Activated T-cell treated with anti-CD3 and anti-CD28 coated beads for 1 hour (primary cell): ENCODE measurements around the gene LRPPRC.
"Not testable (repeated sequence)": the region's sequence is repeated elsewhere in the genome, so short reads cannot be mapped to it uniquely, and the experiment has no call there.

Experiments used
- DNase-seq: peaks from one replicate; pipeline ENCODE4 v3.0.0-alpha.2; 2020; ENCODE audit warnings: low read depth

Gene LRPPRC

GRCh38 chr2:43977677-43978375, 18.0 kb downstream of the LRPPRC start:
- no peak for DNase-seq

DNA sequence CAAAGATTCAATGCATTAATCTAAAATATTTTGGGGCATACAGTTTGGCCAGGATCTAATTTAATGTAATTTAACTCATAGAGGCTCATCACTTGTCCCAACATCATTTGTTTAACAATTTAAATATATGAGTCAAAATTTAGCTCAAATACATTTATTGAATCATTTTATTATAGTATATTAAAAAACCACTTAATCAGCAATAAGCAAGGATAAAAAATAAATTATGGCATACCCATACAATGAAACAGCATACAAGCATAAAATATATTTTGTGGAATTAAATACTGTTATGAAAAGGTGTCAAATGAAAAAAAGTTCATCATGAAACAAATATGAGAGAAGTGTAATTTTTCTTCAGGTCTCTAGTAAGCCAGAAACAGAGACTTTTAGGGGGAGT, 34.9 kb downstream of the LRPPRC start:
- DNase-seq: no peak

DNA sequence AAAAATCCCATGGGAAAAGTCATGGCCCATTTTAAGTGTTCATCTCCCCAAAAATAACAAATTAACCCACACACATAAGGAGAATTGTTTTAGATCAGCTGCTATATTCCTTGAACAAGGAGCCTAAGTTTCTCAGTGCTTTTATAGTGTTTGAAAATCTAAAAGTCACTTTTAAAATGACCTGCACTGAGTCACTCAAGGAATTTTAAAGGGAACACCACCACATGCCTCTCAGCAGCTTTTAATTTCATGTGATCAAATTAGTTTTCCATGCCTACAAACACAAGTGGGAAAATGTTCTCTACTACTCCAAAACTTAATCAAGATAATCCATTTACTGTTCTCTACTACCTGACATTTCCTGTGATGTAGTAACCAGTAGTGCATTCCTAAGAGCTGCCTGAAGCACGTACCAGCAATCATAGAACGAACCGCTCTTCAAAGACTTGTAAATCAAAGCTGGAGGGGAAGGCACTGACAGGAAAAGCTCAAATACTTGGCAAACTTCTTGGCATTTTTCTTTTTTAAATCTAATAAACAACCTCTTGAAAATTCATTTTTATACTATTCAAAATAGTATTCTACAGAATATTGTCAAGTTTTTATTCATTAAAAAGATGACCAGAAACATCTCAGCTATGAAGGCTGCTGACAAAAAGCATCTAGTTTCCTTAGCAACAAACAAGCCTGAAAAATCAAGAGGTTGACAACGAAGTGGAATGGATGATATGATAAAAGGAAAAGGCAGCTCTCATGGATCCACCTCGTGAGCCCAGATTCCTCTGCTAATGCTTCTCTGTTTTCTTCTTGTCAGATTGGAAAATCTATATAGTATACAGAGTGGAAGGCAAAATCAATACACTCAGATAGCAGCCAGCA, 37.2 kb downstream of the LRPPRC start:
- DNase-seq: no peak

DNA sequence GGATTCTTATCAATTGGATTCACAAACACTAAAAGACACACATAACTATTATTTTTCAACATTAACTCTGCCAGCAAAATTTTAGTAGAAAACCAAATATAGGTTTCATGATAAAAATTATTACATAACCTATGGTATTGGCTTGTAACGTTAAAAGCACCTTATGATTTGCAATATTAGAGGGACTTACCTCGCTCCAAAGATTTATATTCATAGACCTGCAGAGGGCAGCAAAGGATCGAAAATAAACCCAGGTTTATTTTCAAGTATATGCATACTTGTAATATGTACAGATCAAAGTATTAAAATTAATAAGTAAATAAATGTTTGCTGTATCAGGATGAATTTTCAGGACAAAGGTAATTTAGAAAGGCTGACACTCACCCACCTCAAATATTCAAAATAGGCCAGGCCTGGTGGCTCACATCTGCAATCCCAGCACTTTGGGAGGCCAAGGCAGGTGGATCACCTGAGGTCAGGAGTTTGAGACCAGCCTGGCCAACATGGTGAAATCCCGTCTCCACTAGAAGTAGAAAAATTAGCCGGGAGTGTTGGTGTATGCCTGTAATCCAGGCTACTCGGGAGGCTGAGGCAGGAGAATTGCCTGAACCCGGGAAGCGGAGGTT, 45.3 kb downstream of the LRPPRC start:
- DNase-seq: no peak

DNA sequence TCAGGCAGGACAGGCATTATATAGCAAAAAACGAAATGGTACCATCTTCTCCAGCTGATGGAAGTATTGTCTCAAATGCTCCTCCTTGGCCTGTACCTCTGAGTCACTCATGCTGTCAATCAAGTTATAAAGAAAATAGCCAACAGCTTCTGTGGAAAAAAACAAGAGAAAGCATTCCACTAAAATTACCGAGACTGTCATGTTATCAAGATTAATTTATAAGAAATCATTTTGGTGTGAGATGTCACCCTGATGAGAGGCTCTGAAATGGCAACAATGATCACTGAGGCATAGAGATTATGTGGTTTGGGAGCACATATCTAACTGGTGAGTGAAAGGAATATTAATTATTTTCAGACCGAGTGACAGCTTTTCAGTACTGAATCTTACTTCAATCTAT, 47.4 kb downstream of the LRPPRC start:
- DNase-seq: no peak

- DNase-seq: no peak
These were observed 49.1 kb downstream of the LRPPRC start for GRCh38 chr2:43946685-43947084.

DNA sequence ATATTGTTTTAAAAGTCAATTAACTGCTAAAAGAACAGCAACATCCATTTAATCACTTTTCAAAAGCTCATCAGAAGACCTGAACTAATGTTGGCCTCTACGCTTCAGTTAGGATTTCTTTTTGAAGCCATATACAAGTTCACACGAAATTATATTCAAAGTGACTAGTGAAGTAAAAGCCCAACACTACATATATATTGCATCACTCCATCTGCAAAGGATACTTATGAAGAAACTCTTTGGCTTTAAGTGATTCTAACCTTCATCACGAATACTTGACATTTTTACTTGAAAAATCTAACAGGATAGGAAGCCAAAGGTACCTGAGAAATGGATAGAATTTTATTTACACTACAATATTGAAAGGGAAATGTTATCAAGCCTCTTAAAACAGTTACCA, 50.4 kb downstream of the LRPPRC start:
- DNase-seq: no peak

DNA sequence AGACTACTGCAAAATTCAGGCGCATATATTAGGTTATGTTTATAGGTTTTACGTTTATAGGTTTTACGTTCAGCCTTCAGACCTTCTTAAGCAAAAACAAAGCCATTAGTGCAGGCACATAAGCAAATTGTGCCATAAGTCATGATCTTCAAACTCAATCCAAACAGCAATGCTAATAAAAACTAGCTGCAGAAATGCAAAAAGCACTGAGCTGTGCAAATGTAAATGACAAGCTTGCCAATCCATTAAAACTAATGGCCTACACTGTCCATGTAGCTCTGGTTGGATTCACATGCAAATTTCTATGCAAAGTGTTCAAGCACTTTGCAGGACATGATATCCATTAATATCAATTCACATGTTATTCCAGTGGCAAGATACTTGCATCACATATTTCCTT, 50.9 kb downstream of the LRPPRC start:
- DNase-seq: no peak

DNA sequence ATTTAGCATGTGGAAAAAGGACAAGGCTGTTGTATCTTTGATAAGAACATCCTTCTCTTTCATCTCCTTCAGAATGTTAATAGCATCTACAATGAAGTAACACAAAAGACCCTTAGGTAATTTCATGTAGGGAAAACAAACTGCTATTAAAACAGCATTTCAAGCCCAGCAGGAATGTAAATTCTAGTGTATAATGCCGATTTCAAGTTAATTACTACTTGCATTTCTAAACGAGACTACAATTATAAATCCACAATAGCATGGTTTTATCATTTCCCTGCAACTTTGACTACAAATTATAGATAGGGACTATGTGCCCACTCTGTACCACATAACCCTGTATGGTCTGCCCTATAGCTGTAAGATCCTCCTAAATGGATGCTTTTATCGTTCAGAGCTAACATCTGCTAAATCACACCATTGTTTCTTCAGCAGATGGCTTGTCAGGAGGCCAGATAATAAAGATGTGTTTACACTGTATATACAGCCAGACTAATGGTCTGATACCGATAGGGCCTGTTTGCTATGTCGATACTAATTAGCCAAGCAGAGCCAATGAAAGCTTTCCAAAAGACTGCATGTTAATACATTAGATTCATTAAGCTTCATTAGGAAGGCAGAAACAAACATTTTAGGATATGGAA, 51.9 kb downstream of the LRPPRC start:
- no peak for DNase-seq

GRCh38 chr2:43943323-43943722, 52.5 kb downstream of the LRPPRC start:
- DNase-seq: no peak

GRCh38 chr2:43942881-43943280, 52.9 kb downstream of the LRPPRC start:
- DNase-seq: no peak

DNA sequence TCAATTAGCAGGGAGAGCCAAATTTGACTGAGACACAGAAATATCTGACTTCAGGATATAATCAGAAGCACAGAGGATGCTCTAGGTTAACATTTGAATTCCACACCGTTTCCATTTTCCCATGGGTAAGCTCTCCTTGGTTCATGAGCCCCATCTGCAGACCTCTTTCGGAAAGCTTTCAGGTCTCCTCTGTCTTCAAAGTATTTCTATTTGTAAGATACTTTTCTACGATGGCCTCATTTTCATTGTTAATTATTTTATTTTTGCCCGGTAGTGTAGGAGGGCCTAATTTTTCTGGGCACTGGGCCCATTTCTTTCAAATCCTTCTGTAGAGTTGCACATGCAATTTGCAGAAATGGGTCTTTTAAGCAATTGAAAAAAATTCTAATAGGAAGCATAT, 53.8 kb downstream of the LRPPRC start:
- no peak for DNase-seq

- DNase-seq: no peak
These were observed 54.4 kb downstream of the LRPPRC start for GRCh38 chr2:43941359-43941758.

DNA sequence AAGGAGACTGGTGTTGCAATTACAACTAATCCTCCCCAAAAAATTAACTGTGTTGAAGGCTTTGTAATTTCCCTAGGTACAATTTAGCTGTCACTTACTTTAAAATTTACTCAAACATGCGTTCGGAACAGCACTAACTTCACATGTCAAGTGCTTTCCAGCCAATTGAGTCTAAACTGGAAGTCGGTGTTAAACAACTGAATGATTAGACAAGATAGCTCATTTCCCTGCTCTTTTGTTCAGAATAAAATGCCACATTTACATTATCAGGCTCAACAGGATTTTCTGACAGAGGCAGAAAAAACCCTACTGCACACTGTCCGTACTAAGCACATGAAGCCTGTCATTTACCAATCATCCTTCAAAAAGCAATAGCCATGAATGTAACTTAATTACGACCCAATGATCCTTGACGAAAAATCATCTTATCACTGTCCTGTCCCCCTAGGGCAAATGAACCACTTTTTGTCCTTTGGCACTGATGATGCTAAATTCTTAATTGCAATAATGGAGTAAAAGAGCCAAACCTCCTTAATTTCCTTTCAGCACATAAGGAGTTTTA, 56.0 kb downstream of the LRPPRC start:
- no peak for DNase-seq

- DNase-seq: no peak
These were observed 58.4 kb downstream of the LRPPRC start for GRCh38 chr2:43937269-43937820.

GRCh38 chr2:43934567-43934966, 61.2 kb downstream of the LRPPRC start:
- DNase-seq: no peak

- DNase-seq: no peak
These were observed 64.5 kb downstream of the LRPPRC start for GRCh38 chr2:43931293-43931692.

DNA sequence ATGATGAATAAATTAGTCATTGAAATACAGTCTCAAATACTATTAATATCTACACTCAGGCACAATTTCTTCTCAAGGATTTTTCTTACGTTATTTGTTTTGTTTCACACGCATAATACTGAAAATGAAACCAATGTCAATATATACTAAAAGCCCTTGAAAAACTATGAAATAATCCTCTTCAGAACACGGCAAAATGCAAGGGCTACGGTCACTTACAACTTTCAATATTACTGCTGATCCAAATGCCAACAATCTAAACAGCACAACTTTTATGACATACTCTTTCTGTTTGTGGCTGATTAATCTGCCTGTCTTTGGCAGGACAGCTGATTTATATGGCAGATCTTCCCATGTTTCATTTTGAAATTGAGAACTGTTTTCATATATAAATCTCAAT, 68.3 kb downstream of the LRPPRC start:
- no peak for DNase-seq

DNA sequence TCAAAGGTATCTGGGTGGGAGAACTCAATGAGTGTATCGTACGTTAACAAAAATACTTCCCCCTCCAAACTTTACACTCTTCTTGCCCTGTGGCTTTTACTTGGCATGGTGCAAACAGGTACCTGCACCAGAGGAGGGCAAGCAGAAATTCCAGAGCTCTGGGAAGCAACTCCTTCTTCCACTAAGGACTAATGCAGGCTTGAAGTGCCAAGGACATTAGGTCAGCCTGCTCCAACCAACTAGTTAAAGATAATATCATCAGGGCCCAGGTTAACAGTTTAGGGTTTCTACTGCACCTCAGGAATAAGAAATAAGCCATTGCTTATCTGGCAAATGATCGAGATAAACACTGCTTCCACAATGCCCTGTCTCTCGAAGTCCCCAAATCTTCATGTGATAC, 70.4 kb downstream of the LRPPRC start:
- DNase-seq: no peak

- no peak for DNase-seq
These were observed 71.3 kb downstream of the LRPPRC start for GRCh38 chr2:43924463-43924862.

- not testable (repeated sequence) for DNase-seq
These were observed 84.5 kb downstream of the LRPPRC start for GRCh38 chr2:43911136-43911790.
